ENCODE data around the gene LYVE1. TPM values are rescaled to one million over a fixed set of nuclear protein-coding genes. Genes with fewer than 3 reads are reported as not detected.

LYVE1 gene
- total RNA-seq, 2 donors from 2014 or later: 6.9 to 31.4 TPM

DNA sequence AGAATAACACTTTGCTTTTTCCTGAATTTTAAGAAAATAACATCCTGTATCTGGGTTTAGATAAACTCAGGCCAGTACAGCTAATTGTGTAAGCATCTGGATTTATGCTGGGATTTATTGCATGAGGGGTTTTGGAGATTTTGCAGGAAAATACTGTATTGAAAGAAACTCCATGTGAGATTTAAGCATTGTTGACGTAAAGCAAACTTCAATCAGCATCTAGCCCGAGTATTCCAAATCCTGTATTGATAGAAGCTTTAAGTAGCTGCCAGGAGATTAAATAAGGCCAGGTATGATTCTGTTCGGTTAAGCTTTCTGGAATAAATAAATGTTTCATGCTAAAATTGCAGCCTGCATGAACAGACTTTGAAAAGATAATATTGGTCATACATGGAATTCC lies 36.3 kb upstream of the LYVE1 start:
- Histone ChIP-seq H3K9me3 (no peaks in the 10 kb centered on the region), H3K4me3 (no peak overlapping the region), H3K27ac (no peak overlapping the region), H3K4me1 (no peaks in the 10 kb centered on the region), H3K27me3 (no peaks in the 10 kb centered on the region), H3K36me3 (replicated peaks in 1 of 2; ENCODE audit: insufficient read depth in 1 of 2, low read depth in 2 of 2) (no peaks in the 10 kb centered on the region)
- DNase-seq: no peak
- intact Hi-C loops (cut with DNase I): no loop called here
- no peak for ATAC-seq
- TF ChIP-seq POLR2A (IDR thresholded peaks at IDR 0.05): no peak
- TF ChIP-seq, protein P1, sequence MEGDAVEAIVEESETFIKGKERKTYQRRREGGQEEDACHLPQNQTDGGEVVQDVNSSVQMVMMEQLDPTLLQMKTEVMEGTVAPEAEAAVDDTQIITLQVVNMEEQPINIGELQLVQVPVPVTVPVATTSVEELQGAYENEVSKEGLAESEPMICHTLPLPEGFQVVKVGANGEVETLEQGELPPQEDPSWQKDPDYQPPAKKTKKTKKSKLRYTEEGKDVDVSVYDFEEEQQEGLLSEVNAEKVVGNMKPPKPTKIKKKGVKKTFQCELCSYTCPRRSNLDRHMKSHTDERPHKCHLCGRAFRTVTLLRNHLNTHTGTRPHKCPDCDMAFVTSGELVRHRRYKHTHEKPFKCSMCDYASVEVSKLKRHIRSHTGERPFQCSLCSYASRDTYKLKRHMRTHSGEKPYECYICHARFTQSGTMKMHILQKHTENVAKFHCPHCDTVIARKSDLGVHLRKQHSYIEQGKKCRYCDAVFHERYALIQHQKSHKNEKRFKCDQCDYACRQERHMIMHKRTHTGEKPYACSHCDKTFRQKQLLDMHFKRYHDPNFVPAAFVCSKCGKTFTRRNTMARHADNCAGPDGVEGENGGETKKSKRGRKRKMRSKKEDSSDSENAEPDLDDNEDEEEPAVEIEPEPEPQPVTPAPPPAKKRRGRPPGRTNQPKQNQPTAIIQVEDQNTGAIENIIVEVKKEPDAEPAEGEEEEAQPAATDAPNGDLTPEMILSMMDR (IDR thresholded peaks at IDR 0.05): no peak
- WGBS, 2 donors: 58 to 69% methylated on average over 3 of the region's 3 CpGs

DNA sequence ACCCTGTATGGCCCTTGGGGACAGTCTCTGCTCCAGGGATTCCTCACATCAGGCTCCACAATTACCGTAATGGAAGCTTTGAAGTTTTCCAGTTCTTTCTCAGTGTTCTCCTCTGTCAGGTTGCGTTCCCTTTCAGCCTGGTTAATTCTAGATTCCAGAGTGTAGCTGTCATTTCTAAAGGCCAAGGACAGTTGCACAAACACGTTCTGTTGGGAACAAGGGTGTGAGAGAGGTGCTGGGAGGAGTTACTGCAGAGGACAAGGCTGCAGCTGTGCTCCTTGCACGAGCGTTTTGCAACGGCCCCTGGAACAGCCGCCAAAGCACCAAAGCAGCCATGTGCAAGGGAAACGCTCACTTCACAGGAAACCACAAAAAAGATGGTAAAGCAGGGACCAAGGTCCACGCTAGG lies 35.9 kb upstream of the LYVE1 start:
- Histone ChIP-seq H3K9me3 (no peaks in the 10 kb centered on the region), H3K27ac (peak overlapping the region in 1 of 4 donors; percentile 41), H3K27me3 (no peaks in the 10 kb centered on the region), H3K36me3 (replicated peaks in 1 of 2; ENCODE audit: insufficient read depth in 1 of 2, low read depth in 2 of 2) (no peaks in the 10 kb centered on the region), H3K4me3 (no peak overlapping the region), H3K4me1 (no peaks in the 10 kb centered on the region)
- 42 to 43% methylated on average over 9 of the region's 9 CpGs for WGBS, 2 donors
- ATAC-seq (no peak), DNase-seq (peak in 1 of 4 donors; percentile 59)
- no peak for TF ChIP-seq POLR2A (IDR thresholded peaks at IDR 0.05)
- TF ChIP-seq, protein P1 (IDR thresholded peaks at IDR 0.05): no peak
- intact Hi-C loops (cut with DNase I): no loop called here

DNA sequence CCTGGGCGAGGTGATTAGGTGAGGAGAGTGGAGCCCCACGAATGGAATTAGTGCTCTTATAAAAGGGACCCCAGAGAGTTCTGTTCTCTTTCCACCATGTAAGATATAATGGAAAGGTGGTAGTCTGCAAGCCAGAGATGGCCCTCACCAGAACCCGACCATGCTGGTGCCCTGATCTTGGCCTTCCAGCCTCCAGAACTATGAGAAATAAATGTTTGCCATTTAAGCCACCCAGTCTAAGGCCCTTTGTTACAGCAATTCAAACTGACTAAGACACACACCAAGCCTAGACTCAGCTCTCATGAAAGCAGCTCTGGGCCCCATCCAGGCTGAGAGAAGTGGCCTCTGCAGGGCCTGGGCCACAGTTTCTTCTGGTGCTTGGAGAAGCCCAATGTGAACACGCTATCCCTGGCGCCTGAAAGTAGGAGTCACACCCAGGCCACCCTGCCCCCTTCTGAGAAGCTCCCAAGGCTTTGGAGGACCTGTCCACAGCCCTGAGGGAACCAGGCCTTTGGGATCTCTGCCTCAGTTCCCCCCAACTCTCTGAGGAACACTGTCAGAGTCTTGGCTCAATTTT lies 35.3 kb upstream of the LYVE1 start:
- no peak for DNase-seq
- no peaks in the 10 kb centered on the region for H3K4me1 ChIP-seq
- intact Hi-C loops (cut with DNase I): no loop called here
- no peaks in the 10 kb centered on the region for H3K36me3 ChIP-seq (replicated peaks in 1 of 2; ENCODE audit: insufficient read depth in 1 of 2, low read depth in 2 of 2)
- H3K4me3 ChIP-seq: no peak overlapping the region
- no peaks in the 10 kb centered on the region for H3K9me3 ChIP-seq
- TF ChIP-seq POLR2A (IDR thresholded peaks at IDR 0.05): no peak
- TF ChIP-seq, protein P1 (IDR thresholded peaks at IDR 0.05): no peak
- no peak for ATAC-seq
- peak overlapping the region in 1 of 4 donors; percentile 41 for H3K27ac ChIP-seq
- no peaks in the 10 kb centered on the region for H3K27me3 ChIP-seq
- WGBS, 2 donors: 75 to 88% methylated on average over 3 to 5 of the region's 5 CpGs

GRCh38 chr11:10602945-10603344 lies 34.5 kb upstream of the LYVE1 start:
- 93 to 96% methylated on average over 12 of the region's 12 CpGs for WGBS, 2 donors
- no peak for TF ChIP-seq POLR2A (IDR thresholded peaks at IDR 0.05)
- TF ChIP-seq, protein P1 (IDR thresholded peaks at IDR 0.05): no peak
- Histone ChIP-seq H3K4me1 (no peaks in the 10 kb centered on the region), H3K36me3 (replicated peaks in 1 of 2; ENCODE audit: insufficient read depth in 1 of 2, low read depth in 2 of 2) (no peaks in the 10 kb centered on the region), H3K4me3 (no peak overlapping the region), H3K9me3 (no peaks in the 10 kb centered on the region), H3K27ac (no peak overlapping the region), H3K27me3 (no peaks in the 10 kb centered on the region)
- intact Hi-C loops (cut with DNase I): no loop called here
- ATAC-seq (no peak), DNase-seq (no peak)

DNA sequence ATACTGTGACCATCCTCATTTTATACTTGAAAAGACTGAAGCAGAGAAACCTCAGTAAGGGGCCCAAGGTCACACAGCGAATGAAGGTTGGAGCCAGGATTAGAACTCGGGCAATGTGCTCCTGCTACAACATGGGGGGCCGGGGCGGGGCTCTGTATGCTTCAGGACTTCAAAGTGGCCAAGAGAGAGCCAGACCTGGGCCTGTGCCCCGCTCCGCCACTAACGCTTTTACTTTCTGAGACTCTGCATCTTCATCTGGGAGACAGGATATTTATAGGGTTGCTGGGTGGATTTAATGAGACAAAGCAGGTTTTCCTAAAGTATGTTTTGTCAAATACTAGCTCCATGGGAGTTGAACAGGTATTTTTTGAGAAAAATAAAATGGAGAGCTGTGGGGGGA lies 33.9 kb upstream of the LYVE1 start:
- Histone ChIP-seq H3K36me3 (replicated peaks in 1 of 2; ENCODE audit: insufficient read depth in 1 of 2, low read depth in 2 of 2) (no peaks in the 10 kb centered on the region), H3K4me3 (no peak overlapping the region), H3K27me3 (no peaks in the 10 kb centered on the region), H3K9me3 (no peaks in the 10 kb centered on the region), H3K27ac (no peak overlapping the region), H3K4me1 (no peaks in the 10 kb centered on the region)
- intact Hi-C loops (cut with DNase I): no loop called here
- TF ChIP-seq, protein P1 (IDR thresholded peaks at IDR 0.05): no peak
- TF ChIP-seq POLR2A (IDR thresholded peaks at IDR 0.05): no peak
- WGBS, 2 donors: 77 to 92% methylated on average over 5 to 7 of the region's 7 CpGs
- ATAC-seq: no peak
- no peak for DNase-seq
